HS-27A (cell line): Measurements from ENCODE around the gene HS6ST3.

Experiments used
- DNase-seq: peaks from one replicate; pipeline ENCODE4 v3.0.0-alpha.2; 2012; ENCODE audit warnings: low read depth, missing footprints

HS6ST3 gene

GRCh38 chr13:96836733-96837132, 746.8 kb downstream of the HS6ST3 start:
- no peak for DNase-seq

GRCh38 chr13:96837809-96838208, 747.9 kb downstream of the HS6ST3 start:
- DNase-seq = no peak

- DNase-seq = no peak
Observed at GRCh38 chr13:96844195-96844594, 754.3 kb downstream of the HS6ST3 start.

- DNase-seq = no peak
Observed at GRCh38 chr13:96844616-96845015, 754.7 kb downstream of the HS6ST3 start.

- no peak for DNase-seq
Observed at GRCh38 chr13:96848286-96848685, 758.4 kb downstream of the HS6ST3 start.

GRCh38 chr13:96849091-96849490, 759.2 kb downstream of the HS6ST3 start:
- no peak for DNase-seq

- no peak for DNase-seq
Observed at GRCh38 chr13:96850538-96851145, 760.7 kb downstream of the HS6ST3 start.

- DNase-seq = no peak
Observed at GRCh38 chr13:96851856-96852445, 762.0 kb downstream of the HS6ST3 start.

GRCh38 chr13:96858133-96858826, 768.4 kb downstream of the HS6ST3 start:
- DNase-seq = no peak

- DNase-seq = no peak
Observed at GRCh38 chr13:96860882-96861281, 771.0 kb downstream of the HS6ST3 start.

- no peak for DNase-seq
Observed at GRCh38 chr13:96862093-96862492, 772.2 kb downstream of the HS6ST3 start.

GRCh38 chr13:96862999-96863398, 773.1 kb downstream of the HS6ST3 start:
- no peak for DNase-seq

GRCh38 chr13:96871469-96871868, 781.6 kb downstream of the HS6ST3 start:
- DNase-seq = no peak

GRCh38 chr13:96880419-96880818, 790.5 kb downstream of the HS6ST3 start:
- DNase-seq = no peak
